Suprapubic skin (tissue), 4 donors: ENCODE measurements around the gene VPS9D1. TPM values are rescaled to one million over a fixed set of nuclear protein-coding genes. Genes with fewer than 3 reads are reported as not detected.

Source experiments
- DNase-seq, 2 donors: peaks; one replicate each; pipeline ENCODE4 v3.0.0-alpha.2; 2019; ENCODE audit warnings: low spot score in 2 of 2
- H3K27ac ChIP-seq: fragments of 200-600 bp; sonication (generic); one replicate; pipeline ENCODE4 v1.5.1; 2019
- H3K27me3 ChIP-seq: fragments of 200-600 bp; sonication (generic); one replicate; pipeline ENCODE4 v1.5.1; 2019
- H3K36me3 ChIP-seq: fragments of 200-600 bp; sonication (generic); one replicate; pipeline ENCODE4 v1.5.1; 2019
- H3K4me1 ChIP-seq: fragments of 200-600 bp; sonication (generic); one replicate; pipeline ENCODE4 v1.5.1; 2019
- H3K4me3 ChIP-seq: fragments of 200-600 bp; sonication (generic); one replicate; pipeline ENCODE4 v1.5.1; 2019; ENCODE audit warnings: mild to moderate bottlenecking
- H3K9me3 ChIP-seq: fragments of 200-600 bp; sonication (generic); one replicate; pipeline ENCODE4 v1.5.1; 2019
- CTCF ChIP-seq, 2 donors: fragments of 200-600 bp in 1 of 2; fragments of 450-650 bp in 1 of 2; sonication (generic) in 1 of 2; IDR thresholded peaks; one replicate each; pipeline ENCODE4 v1.5.1; 2016 to 2019; ENCODE audit warnings: antibody characterized with exemption in 2 of 2, mild to moderate bottlenecking in 1 of 2, moderate library complexity in 1 of 2
- EP300 ChIP-seq: sonication (generic); formaldehyde crosslinking; IDR thresholded peaks from one replicate; pipeline ENCODE4 v1.6.1; 2017; ENCODE audit warnings: antibody characterized with exemption
- POLR2A ChIP-seq, 2 donors: fragments of 450-650 bp; IDR thresholded peaks; one replicate each; pipeline ENCODE4 v1.6.1; 2017; ENCODE audit warnings: antibody characterized with exemption in 2 of 2, mild to moderate bottlenecking in 2 of 2, moderate library complexity in 2 of 2
- POLR2AphosphoS5 ChIP-seq, 3 donors: sonication (generic); formaldehyde crosslinking; IDR thresholded peaks; one replicate each; pipeline ENCODE4 v1.6.1; 2017; ENCODE audit warnings: antibody characterized with exemption in 3 of 3
- WGBS: methylation state at CpG from one replicate; pipeline ENCODE4 v1.1.5; 2018; 5-methylcytosine and 5-hydroxymethylcytosine counted together
- total RNA-seq, 4 donors: library from RNA; depleted of rRNA; stranded (reverse); fragments of >200 nt; gene quantifications; one replicate each; pipeline ENCODE4 v1.1.0, GENCODE V29; 2016

VPS9D1 gene
- total RNA-seq, 4 donors from 2014 or later: 9.1 to 13.5 (median 10.2) TPM

- no peak overlapping the region for H3K4me3 ChIP-seq
- TF ChIP-seq POLR2A (IDR thresholded peaks at IDR 0.05) (no peak), EP300 (no peak), CTCF (IDR thresholded peaks at IDR 0.05) (no peak), POLR2AphosphoS5 (IDR thresholded peaks at IDR 0.05) (no peak)
- WGBS: 91% methylated on average over 13 of the region's 17 CpGs
- H3K27me3 ChIP-seq: no peaks in the 10 kb centered on the region
- DNase-seq: no peak
- H3K9me3 ChIP-seq: no peaks in the 10 kb centered on the region
- no peaks in the 10 kb centered on the region for H3K4me1 ChIP-seq
- H3K36me3 ChIP-seq: peaks cover 97% of the 10 kb centered on the region
- H3K27ac ChIP-seq: no peak overlapping the region
Observed at GRCh38 chr16:89733322-89733721, 12.6 kb upstream of the VPS9D1 start.

GRCh38 chr16:89732918-89733242 is 12.2 kb upstream of the VPS9D1 start:
- no peak overlapping the region for H3K27ac ChIP-seq
- peaks cover 96% of the 10 kb centered on the region for H3K36me3 ChIP-seq
- H3K4me1 ChIP-seq: no peaks in the 10 kb centered on the region
- H3K27me3 ChIP-seq: no peaks in the 10 kb centered on the region
- DNase-seq: no peak
- no peaks in the 10 kb centered on the region for H3K9me3 ChIP-seq
- H3K4me3 ChIP-seq: no peak overlapping the region
- 91% methylated on average over 9 of the region's 9 CpGs for WGBS
- no peak for TF ChIP-seq CTCF (IDR thresholded peaks at IDR 0.05)

- H3K27ac ChIP-seq: no peak overlapping the region
- TF ChIP-seq CTCF (IDR thresholded peaks at IDR 0.05): no peak
- no peak for TF ChIP-seq EP300
- no peak for TF ChIP-seq POLR2AphosphoS5 (IDR thresholded peaks at IDR 0.05)
- TF ChIP-seq POLR2A (IDR thresholded peaks at IDR 0.05): no peak
Observed at GRCh38 chr16:89732142-89732917, 11.6 kb upstream of the VPS9D1 start.

GRCh38 chr16:89730610-89731234 is 10.0 kb upstream of the VPS9D1 start:
- Histone ChIP-seq H3K4me3 (no peak overlapping the region), H3K4me1 (no peaks in the 10 kb centered on the region), H3K27me3 (no peaks in the 10 kb centered on the region), H3K27ac (no peak overlapping the region), H3K36me3 (peaks cover 90% of the 10 kb centered on the region), H3K9me3 (no peaks in the 10 kb centered on the region)
- no peak for TF ChIP-seq POLR2AphosphoS5 (IDR thresholded peaks at IDR 0.05)
- no peak for TF ChIP-seq POLR2A (IDR thresholded peaks at IDR 0.05)
- TF ChIP-seq CTCF (IDR thresholded peaks at IDR 0.05): no peak
- TF ChIP-seq EP300: no peak
- no peak for DNase-seq
- WGBS: 82% methylated on average over 20 of the region's 22 CpGs

More at GRCh38 chr16:89732142-89732917, 11.6 kb upstream of the VPS9D1 start:
- DNase-seq: no peak
- Histone ChIP-seq H3K4me3 (no peak overlapping the region), H3K27me3 (no peaks in the 10 kb centered on the region), H3K36me3 (peaks cover 96% of the 10 kb centered on the region), H3K4me1 (no peaks in the 10 kb centered on the region), H3K9me3 (no peaks in the 10 kb centered on the region)
- 91% methylated on average over 22 of the region's 24 CpGs for WGBS

- DNase-seq: no peak
- peaks cover 89% of the 10 kb centered on the region for H3K36me3 ChIP-seq
- H3K4me1 ChIP-seq: no peaks in the 10 kb centered on the region
- no peak overlapping the region for H3K27ac ChIP-seq
- H3K27me3 ChIP-seq: no peaks in the 10 kb centered on the region
- TF ChIP-seq EP300 (no peak), POLR2A (IDR thresholded peaks at IDR 0.05) (no peak), CTCF (IDR thresholded peaks at IDR 0.05) (no peak), POLR2AphosphoS5 (IDR thresholded peaks at IDR 0.05) (no peak)
- WGBS: 85% methylated on average over 13 of the region's 14 CpGs
- H3K9me3 ChIP-seq: no peaks in the 10 kb centered on the region
- H3K4me3 ChIP-seq: no peak overlapping the region
Observed at GRCh38 chr16:89729863-89730593, 9.3 kb upstream of the VPS9D1 start.
